ENCODE measurements around the gene BIRC7.
A peak's percentile ranks its signal among the peaks of the same experiment; 100 is the strongest.
"Not testable (repeated sequence)": the region's sequence is repeated elsewhere in the genome, so short reads cannot be mapped to it uniquely, and the experiment has no call there.

The BIRC7 gene

DNA sequence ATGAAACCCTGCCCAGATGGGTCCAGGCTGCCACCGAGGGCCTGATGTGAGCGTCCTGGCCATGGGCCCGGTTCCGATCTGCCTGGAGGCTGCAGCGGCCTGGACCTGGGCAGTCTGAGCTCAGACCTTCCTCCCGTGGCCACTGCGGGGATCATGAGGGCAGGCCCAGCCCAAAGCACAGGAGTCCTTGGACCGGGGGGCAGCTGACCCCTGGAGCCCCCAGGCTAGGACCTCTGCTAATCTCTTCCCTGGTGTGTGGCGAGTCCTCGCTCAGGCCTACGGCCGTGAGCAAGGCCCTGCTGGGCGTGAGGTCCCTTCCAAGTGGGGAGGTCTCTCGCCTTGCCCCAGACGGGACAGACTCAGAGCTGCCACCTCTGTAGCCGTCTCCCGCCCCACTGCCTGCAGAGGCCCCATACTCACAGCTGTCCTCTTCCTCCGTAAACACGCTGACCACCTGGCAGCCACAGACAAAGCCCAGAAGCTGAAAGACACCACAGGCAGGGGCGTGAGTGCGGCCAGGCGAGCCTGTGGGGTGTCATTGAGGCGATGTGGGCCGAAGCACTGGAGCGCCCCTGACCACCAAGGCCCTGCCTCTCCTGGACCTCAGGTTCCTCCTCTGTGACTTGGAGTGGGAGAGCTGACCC is 8.0 kb downstream of the BIRC7 start:
- H3K27ac ChIP-seq: no peak overlapping the region
- no peak for DNase-seq (ENCODE audit: low read depth, low spot score)

DNA sequence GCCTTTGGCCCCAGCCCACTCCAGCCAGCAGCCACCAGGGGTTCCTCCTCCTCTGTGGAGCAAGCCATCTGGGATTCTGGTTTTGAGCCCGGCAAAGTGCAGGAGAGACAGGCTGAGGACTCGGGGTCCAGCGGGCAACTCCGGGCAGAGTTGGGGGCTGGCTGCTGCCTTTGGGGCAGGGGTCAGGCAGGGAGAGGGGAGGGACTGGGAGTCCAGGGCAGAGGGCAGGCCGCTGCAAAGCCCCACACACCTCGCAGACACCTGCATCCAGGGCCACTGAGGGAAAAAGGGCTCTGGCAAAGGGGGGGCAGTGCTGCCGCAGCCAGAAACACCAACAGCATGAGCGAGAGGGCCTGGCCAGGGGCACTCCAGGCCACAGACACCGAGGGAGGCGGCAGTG is 8.8 kb downstream of the BIRC7 start:
- H3K27ac ChIP-seq: no peak overlapping the region
- DNase-seq (ENCODE audit: low read depth, low spot score): no peak

DNA sequence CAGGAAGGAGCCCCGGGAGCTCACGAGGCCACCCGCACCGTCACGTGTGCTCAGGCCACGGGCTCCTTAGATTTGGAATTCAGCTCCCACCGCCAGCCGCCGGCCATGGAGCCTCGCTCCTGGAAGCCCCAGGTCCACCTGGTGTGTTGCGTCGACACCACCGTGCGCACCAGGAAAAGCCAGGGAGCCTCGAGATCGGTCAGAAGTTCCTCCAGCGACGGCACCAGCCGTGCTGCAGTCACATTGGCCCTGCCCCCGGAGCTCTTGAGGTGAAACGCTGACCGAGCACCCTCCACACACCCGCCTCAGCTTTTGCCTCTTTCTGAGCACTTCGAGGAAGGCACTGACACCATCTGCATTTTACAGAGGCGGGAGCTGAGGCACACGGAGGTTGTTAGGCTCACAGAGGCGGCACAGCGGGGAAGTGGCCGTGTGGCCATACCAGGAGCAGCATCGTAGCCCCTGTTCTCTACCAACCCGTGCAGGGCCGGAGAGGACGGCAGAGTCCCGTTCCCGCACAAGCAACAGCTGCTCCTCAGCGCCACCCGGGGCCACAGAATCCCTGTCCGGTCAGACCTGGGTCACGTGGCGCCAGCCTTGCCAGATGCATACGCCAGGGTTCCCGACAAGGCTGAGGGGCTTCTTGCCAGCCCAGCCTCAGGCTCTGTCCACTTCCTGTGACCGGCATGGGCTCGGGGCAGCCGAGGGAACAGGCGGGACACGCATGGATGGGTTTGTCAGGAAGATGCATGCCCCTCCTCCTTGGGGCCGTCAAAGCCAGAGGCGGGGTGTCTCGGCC is 11.0 kb downstream of the BIRC7 start:
- no peak overlapping the region for H3K27ac ChIP-seq
- DNase-seq (ENCODE audit: low read depth, low spot score): no peak

DNA sequence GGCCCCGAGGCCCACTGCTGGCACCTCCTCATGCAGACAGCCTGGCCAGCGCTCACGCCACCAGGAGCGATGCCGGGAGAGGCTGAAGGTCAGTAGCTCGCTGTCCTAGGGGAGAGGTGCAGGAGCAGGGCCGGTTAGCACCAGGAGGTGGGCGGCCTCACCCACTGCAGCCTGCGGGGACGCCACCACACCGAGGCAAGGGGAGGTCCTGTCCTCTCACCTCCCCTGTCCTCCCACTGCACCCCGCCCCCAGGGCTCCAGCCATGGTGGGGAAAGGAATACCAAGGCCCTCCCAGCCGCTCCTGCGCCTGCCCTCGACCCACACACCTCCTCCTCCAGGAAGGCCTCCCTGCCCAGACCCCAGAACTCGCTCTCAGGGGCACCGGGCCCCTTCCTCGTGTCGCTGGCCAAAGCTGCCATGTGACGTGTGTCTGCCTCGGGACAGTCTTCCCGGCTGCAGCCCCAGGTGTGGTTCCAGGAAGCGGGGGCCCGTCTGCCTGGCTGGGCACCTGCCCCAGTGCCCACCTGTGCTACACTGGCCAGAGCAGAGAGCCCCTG is 12.0 kb downstream of the BIRC7 start:
- no peak for DNase-seq (ENCODE audit: low read depth, low spot score)

DNA sequence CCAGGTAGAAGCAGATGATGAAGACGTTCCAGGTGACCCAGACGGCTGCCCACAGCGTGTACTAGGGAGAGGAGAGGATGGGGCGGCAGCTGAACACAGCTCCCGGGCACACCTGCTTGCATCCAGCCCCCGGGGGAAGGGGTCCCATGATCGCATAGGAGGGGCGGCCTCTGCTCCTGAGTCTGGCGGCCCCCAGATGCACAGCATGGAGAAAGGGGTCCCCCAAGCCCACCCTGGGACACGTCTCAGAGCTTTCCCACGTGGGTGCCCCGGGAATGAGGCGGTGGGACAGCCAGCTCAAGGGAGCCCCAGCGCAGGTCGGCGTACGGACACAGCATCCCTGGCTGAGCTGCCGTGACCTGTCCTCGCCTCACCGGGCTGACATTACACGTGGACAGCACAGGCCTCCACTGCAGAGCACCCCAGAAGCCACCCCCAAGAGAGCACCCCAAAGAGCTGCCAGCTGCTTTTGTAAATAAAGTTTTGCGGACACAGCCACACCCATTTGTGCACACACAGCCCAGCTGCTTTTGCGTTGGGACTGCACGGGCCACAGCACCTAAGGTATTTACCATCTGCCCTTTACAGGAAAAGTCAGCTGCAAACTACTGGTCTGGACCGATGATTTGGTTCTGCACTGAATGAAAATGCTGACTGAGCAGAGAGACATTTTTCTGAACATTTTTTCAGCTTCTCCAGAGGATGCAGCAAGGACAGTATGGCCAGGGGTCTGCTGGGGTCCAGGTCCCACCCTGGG is 13.3 kb downstream of the BIRC7 start:
- DNase-seq (ENCODE audit: low read depth, low spot score): no peak
- H3K27ac ChIP-seq: no peak overlapping the region

More for the DNA sequence above, 12.0 kb downstream of the BIRC7 start:
- no peak overlapping the region for H3K27ac ChIP-seq

DNA sequence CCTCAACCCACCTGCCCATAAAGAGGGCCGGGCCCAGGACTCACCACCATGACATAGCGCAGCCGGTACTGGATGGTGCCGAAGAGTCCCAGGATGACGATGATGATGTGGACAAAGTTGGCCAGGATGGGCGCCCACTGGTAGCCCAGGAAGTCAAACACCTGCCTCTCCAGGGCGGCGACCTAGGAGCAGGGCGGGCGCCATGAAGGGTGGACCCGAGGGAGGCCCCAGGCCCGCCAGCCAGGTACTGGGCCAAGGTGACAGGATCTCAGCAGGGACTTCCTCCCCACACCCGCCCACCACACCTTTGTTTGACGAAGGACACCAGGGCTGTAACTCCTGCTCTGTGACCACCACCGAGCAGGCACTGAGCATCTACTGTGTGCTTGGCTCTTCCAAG is 14.2 kb downstream of the BIRC7 start:
- DNase-seq (ENCODE audit: low read depth, low spot score): no peak
- H3K27ac ChIP-seq: no peak overlapping the region

DNA sequence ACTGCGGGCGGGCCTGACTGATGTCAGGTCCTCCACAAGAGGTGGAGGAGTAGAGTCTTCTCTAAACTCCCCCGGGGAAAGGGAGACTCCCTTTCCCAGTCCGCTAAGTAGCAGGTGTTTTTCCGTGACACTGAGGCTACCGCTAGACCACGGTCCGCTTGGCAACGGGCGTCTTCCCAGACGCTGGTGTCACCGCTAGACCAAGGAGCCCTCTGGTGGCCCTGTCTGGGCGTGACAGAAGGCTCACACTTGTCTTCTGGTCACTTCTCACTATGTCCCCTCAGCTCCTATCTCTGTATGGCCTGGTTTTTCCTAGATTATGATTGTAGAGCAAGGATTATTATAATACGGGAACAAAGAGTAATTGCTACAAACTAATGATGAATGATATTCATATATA is 15.6 kb downstream of the BIRC7 start:
- H3K27ac ChIP-seq; DNase-seq (ENCODE audit: low read depth, low spot score): not testable (repeated sequence)

DNA sequence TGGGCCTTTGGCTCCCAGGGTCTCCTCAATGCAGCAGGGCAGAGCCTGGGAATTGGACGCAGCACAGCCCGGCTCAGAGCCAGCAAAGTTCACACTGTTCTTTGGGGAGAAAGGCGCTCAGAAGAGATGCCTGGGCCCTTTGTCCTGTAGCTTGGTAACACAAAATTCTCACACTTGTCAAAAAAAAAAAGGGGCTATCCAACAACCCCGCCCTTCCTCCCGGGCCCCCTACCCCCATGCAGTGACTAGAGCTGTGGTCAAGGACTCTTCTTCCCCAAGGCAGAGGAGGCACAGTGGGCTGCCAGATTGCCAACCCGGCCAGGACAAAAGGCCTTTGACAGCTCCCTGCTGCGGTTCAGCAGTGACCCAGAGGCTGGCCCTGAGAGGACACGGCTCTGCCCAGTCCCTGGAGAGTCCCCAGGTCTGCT is 16.6 kb downstream of the BIRC7 start:
- no peak overlapping the region for H3K27ac ChIP-seq

DNA sequence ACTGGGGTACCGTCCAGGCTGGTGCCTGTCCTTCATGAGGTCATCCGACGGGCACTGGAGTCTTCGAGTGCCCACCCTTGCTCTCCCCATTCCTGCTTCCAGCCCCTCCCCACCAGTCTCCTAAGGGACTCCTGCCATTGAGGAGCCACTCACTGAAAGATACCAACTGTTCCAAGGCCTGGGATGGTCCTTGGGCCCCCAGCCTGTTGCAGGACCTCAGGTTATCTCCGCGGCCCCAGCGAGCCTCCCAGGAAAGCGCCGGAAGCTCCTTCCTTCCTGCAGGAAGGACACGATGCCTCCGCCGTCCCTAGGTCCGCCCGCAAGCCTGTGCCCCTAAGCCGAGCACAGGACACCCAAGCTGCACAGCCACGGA is 17.3 kb downstream of the BIRC7 start:
- DNase-seq (ENCODE audit: low read depth, low spot score): no peak
- H3K27ac ChIP-seq: no peak overlapping the region

More for the DNA sequence above, 16.6 kb downstream of the BIRC7 start:
- DNase-seq (ENCODE audit: low read depth, low spot score): no peak

DNA sequence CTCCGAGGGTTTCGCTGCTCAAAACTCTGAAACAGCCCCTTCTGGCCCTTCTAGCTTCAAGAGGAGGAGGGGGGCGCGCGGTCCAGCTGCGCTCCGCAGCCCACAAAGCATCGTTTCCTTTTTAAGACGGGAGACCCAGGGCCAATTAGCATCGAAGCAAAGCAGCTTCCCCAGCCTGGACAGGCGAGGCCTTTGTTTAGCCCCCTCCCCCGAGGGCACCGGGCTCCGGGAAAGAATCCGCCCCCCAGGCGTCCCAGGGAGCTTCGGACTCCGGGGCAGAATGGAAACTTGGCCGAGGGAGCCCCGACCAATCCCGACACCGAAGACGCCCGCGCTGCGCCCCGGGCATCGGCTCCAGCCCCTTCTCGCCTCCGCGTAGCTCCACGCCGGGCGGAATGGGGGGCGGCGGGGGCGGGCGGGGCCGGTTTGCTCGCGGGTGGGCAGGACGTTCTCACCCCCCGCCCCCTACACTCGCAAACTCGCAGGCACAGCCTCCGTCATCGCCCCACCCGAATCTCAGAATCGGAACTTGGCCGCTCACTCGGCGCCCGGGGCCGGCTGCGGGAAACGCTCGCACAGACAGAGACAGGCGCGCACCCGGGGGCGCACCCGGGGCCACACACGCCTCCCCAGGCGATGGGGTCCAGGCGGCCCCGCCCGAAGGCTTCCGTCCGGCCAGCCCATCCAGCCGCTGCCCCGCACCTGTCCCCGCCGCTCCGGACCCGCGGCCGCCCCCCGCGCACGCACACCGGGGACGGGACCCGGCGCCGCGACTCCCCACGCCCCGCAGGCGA is 17.9 kb downstream of the BIRC7 start:
- no peak overlapping the region for H3K27ac ChIP-seq
- DNase-seq (ENCODE audit: low read depth, low spot score): no peak

DNA sequence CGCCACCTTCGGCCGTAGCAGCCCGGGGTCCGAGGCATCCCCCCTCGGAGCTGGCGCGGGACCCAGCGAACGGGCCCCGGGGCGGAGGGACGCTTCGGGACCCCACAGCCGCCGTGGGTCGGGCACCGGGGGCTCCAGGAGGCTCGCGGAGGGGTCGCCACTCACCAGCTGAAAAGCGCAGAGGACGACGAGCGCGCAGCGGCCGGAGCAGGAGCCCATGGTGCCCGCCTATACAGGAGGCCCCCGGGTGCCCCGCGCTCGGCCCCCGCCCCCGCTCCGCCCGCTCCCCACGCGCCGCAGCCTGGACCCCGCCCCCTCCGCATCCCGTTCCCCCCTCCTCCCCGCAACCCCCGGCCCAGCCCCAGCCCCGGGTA is 18.5 kb downstream of the BIRC7 start, which contains the start of gene NKAIN4:
TSS of gene NKAIN4 (minus strand) at position 232 of the 374 bp plus-strand sequence. CDS start at position 219, 13 bp downstream.
- no peak within 1 kb of the TSS for H3K27ac ChIP-seq
- no peak for DNase-seq (ENCODE audit: low read depth, low spot score)

DNA sequence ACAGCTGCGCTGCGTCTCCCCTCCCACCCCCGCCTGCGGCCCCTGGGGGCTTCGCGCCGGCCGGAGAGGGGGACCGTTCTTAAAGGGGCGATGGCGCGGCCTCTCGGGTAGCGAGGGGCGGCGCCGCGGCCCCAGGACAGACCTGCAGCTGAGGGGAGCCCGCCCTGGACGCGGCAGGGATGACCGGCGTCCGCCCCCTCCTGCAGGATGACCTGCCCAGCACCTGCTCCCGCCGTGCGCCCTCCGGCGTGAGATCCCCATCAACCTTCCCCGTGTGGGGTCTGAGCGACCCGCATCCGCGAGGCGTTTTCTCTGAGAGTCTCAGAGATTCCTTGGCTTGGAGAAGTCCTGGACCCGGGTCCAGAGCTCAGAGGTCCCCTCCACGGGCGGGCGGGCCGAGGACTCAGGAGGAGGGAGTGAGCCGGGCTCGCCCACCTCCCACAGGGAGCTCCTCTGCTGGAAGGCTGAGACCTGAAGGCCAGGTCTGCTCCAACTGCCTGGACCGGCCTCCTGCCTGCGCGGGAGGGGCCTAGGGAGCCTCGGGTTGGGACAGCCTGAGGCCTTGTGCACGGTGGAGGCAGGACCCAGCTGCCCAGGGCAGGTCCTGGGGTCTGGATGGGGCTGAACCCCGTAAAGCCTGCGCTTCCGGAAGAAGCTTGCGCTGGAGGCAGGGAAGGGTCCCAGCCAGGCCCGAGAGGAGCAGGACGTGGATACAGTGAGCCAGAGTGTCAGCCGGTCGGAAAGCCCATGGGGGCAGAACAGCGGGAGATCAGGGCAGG is 19.1 kb downstream of the BIRC7 start:
- no peak overlapping the region for H3K27ac ChIP-seq
- no peak for DNase-seq (ENCODE audit: low read depth, low spot score)

DNA sequence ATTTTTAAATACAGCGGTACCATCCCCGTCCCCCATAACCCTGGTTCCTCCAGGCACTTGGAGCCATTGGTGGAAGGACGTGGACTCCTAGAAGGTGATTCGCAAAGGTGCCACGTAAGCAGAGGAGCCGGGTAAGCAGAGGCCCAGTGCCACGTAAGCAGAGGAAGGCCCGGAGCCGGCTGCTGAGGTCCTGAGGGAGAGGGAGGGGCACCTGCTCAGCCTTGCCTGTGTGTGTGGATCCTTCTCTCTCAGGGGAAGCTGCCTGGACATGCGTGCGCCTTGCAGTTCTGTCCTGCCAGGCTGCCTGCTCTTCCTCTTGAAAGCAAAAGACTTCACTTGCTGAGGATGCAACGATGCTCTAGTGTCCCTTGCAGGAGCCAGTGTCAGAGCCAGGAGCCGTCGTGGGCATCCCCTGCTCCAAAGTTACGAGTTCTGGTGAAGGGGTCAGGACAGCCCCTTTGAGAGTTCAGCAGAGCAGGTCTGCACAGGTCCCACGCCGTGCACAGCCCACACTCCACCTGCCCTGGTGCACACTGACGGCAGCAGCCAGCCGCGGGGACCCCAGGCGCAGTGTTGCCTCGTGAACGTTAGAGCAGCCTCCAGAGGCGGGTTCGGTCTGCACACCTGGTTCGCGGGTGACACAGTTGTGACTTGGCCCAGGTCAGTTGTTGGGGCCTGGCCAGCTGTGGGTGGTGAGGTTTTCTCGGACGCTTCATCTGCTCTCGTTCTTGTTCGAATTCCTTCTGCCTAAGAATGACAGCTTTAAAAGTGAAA is 20.4 kb downstream of the BIRC7 start:
- peak overlapping the region; percentile 27 for H3K27ac ChIP-seq
- peak; percentile 84 for DNase-seq (ENCODE audit: low read depth, low spot score)

DNA sequence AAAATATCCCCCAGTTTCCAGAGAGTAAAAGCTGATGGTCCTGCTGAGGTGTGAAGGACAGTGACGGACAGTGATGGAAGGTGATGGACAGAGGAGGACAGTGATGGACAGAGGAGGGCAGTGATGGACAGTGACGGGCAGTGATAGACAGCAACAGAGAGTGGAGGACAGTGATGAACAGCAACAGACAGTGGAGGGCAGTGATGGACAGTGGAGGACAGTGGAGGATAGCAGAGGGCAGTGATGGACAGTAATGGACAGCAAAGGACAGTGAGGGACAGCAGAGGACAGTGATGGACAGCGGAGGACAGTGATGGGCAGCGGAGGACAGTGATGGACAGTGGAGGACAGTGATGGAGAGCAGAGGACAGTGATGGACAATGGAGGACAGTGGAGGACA is 21.2 kb downstream of the BIRC7 start:
- no peak for DNase-seq (ENCODE audit: low read depth, low spot score)
- H3K27ac ChIP-seq: no peak overlapping the region

DNA sequence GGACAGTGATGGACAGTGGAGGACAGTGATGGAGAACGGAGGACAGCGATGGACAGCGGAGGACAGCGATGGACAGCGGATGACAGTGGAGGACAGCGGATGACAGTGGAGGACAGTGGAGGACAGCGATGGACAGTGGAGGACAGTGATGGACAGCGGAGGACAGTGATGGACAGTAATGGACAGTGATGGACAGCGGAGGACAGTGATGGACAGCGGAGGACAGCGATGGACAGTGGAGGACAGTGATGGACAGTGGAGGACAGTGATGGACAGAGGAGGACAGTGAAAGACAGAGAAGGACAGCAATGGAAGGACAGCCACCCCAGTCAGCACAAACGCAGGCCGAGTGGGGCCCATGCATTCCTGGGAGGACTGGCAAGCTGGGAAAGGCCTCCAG is 21.9 kb downstream of the BIRC7 start:
- DNase-seq (ENCODE audit: low read depth, low spot score): no peak
- H3K27ac ChIP-seq: no peak overlapping the region

DNA sequence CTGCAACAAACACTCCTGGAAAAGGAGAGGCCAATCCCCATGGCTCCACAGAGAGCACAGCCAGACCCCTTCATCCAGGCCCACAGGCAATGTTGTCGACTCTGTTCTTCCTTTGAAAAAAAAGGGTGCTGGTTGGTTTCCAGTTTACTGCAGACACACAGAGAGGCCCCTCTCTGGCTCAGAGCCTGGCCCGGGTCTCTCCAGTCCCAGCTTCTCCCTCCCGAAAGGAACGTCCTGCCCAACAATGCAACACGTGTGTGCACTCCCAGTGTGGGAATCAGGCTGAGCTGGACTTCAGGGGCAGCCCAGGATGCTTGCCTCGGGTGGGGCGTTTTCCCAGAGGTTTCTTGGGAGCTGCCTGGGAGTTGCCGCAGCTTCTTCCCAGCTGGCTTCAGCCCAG is 23.1 kb downstream of the BIRC7 start:
- no peak overlapping the region for H3K27ac ChIP-seq
- no peak for DNase-seq (ENCODE audit: low read depth, low spot score)

DNA sequence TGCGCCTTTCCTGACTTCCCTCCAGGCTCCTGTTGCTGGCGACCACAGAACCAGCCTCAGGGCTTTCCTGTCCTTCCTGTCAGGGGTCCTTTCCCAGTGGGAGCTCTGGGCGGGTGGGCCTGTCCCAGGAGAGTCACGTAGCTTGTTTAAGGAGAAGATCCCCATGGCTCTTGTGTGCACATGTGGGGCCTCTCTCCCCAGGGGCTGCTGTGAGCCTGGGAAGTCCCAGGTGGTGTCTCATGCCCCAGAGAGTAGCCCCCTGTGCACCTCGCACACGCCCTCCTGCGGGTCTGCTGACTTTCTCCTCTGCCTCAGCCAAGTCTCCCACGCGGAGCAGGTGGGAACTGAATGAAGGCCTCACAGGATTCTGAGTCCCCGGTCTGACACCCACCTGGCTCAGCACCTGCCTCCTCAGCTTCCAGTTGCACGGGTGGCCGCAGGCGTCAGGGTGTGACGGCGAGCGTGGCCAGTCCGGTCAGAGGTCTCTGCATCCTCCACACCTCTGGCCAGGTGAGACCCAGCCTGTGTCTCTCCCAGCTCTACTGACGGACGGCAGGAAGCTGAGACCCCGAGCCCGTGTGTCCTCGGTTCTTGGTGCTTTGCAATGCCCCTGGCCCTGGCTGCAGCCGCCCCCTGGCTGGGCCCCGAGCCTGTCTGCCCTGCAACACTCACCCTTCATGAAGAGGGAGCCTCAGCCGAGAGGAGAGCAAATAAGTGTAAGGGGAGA is 24.2 kb downstream of the BIRC7 start:
- DNase-seq (ENCODE audit: low read depth, low spot score): no peak
- no peak overlapping the region for H3K27ac ChIP-seq

DNA sequence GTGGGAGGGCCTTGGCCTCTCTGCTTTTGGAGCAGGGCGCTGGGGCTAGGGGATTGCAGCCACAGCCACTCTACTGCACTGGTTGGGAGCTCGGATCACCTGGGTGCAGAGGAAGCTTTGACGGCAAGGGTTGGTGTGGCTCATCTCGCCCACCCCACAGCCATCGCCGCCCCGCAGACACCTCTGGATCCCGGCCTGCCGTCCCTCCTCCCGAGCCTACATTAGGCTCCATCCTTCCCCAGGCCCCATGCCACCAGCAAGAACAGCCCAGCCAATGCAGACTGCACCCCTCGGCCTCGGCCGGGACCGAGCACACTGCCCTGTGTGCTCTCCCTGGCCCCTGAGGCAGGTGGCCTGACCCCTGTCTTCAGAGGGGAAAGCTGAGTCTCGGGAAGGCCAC is 24.8 kb downstream of the BIRC7 start:
- no peak overlapping the region for H3K27ac ChIP-seq
- DNase-seq (ENCODE audit: low read depth, low spot score): no peak
